ENCODE measurements around the gene FBXL13. TPM values are rescaled to one million over a fixed set of nuclear protein-coding genes. Genes with fewer than 3 reads are reported as not detected.

Gene FBXL13
- total RNA-seq, 1 experiment from 2014 or later: 0.43 TPM

DNA sequence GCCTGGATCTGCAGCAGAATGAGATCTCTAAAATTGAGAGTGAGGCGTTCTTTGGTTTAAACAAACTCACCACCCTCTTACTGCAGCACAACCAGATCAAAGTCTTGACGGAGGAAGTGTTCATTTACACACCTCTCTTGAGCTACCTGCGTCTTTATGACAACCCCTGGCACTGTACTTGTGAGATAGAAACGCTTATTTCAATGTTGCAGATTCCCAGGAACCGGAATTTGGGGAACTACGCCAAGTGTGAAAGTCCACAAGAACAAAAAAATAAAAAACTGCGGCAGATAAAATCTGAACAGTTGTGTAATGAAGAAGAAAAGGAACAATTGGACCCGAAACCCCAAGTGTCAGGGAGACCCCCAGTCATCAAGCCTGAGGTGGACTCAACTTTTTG, 140.4 kb downstream of the FBXL13 start:
- H3K4me3 ChIP-seq (ENCODE audit: low read depth, low read length): no peak overlapping the region
- Mint-ChIP-seq H3K4me1 (ENCODE audit: low read depth, unreplicated experiment) (no peaks in the 10 kb centered on the region), H3K4me3 (ENCODE audit: unreplicated experiment) (no peak overlapping the region), H3K36me3 (ENCODE audit: insufficient read depth, unreplicated experiment) (no peaks in the 10 kb centered on the region), H3K27ac (ENCODE audit: unreplicated experiment) (no peak overlapping the region), H3K9me3 (ENCODE audit: unreplicated experiment) (no peaks in the 10 kb centered on the region), H3K27me3 (ENCODE audit: insufficient read depth, unreplicated experiment) (no peaks in the 10 kb centered on the region)
- H3K4me1 ChIP-seq: no peaks in the 10 kb centered on the region
- intact Hi-C loops (cut with micrococcal nuclease; ENCODE audit: unreplicated experiment): no loop called here
- POLR2A ChIA-PET: no interaction called here
- H3K36me3 ChIP-seq (ENCODE audit: control insufficient read depth, insufficient read depth, low read length): no peaks in the 10 kb centered on the region
- TF ChIP-seq, protein P1, sequence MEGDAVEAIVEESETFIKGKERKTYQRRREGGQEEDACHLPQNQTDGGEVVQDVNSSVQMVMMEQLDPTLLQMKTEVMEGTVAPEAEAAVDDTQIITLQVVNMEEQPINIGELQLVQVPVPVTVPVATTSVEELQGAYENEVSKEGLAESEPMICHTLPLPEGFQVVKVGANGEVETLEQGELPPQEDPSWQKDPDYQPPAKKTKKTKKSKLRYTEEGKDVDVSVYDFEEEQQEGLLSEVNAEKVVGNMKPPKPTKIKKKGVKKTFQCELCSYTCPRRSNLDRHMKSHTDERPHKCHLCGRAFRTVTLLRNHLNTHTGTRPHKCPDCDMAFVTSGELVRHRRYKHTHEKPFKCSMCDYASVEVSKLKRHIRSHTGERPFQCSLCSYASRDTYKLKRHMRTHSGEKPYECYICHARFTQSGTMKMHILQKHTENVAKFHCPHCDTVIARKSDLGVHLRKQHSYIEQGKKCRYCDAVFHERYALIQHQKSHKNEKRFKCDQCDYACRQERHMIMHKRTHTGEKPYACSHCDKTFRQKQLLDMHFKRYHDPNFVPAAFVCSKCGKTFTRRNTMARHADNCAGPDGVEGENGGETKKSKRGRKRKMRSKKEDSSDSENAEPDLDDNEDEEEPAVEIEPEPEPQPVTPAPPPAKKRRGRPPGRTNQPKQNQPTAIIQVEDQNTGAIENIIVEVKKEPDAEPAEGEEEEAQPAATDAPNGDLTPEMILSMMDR (IDR thresholded peaks at IDR 0.05; ENCODE audit: insufficient read depth in 1 of 2, low read depth in 1 of 2, low read length in 1 of 2, severe bottlenecking in 1 of 2, unreplicated experiment in 1 of 2): no peak
- CTCF ChIA-PET: no interaction called here
- DNase-seq: no peak
- BruUV-seq (replicated peaks): no TSS peak
- no peaks in the 10 kb centered on the region for H3K27me3 ChIP-seq (replicated peaks; ENCODE audit: control insufficient read depth, insufficient read depth, low read length)
- H3K9me3 ChIP-seq: no peaks in the 10 kb centered on the region

DNA sequence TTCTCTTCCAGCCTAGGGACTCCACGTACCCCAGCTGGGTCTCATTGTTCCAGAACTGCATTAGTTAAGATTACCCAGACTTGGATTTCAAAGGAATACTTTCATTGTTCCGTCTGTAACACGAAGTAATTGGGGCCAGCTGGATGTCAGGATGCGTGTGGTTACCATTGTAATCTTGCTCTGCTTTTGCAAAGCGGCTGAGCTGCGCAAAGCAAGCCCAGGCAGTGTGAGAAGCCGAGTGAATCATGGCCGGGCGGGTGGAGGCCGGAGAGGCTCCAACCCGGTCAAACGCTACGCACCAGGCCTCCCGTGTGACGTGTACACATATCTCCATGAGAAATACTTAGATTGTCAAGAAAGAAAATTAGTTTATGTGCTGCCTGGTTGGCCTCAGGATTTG, 140.8 kb downstream of the FBXL13 start:
- POLR2A ChIA-PET: no interaction called here
- no peaks in the 10 kb centered on the region for H3K9me3 Mint-ChIP-seq (ENCODE audit: unreplicated experiment)
- peaks cover 4% of the 10 kb centered on the region; the same call in 1 of the 2 replicates for H3K4me1 ChIP-seq
- no peaks in the 10 kb centered on the region for H3K27me3 Mint-ChIP-seq (ENCODE audit: insufficient read depth, unreplicated experiment)
- H3K27ac Mint-ChIP-seq (ENCODE audit: unreplicated experiment): no peak overlapping the region
- no peaks in the 10 kb centered on the region for H3K27me3 ChIP-seq (replicated peaks; ENCODE audit: control insufficient read depth, insufficient read depth, low read length)
- H3K4me3 ChIP-seq (ENCODE audit: low read depth, low read length): no peak overlapping the region
- H3K4me3 Mint-ChIP-seq (ENCODE audit: unreplicated experiment): no peak overlapping the region
- H3K4me1 Mint-ChIP-seq (ENCODE audit: low read depth, unreplicated experiment): no peaks in the 10 kb centered on the region
- CTCF ChIA-PET: no interaction called here
- no peaks in the 10 kb centered on the region for H3K36me3 ChIP-seq (ENCODE audit: control insufficient read depth, insufficient read depth, low read length)
- no peak for DNase-seq
- no peaks in the 10 kb centered on the region for H3K36me3 Mint-ChIP-seq (ENCODE audit: insufficient read depth, unreplicated experiment)
- BruUV-seq (replicated peaks): no TSS peak
- H3K9me3 ChIP-seq: no peaks in the 10 kb centered on the region
- intact Hi-C loops (cut with micrococcal nuclease; ENCODE audit: unreplicated experiment): no loop called here
- TF ChIP-seq, protein P1 (IDR thresholded peaks at IDR 0.05; ENCODE audit: insufficient read depth in 1 of 2, low read depth in 1 of 2, low read length in 1 of 2, severe bottlenecking in 1 of 2, unreplicated experiment in 1 of 2): no peak

DNA sequence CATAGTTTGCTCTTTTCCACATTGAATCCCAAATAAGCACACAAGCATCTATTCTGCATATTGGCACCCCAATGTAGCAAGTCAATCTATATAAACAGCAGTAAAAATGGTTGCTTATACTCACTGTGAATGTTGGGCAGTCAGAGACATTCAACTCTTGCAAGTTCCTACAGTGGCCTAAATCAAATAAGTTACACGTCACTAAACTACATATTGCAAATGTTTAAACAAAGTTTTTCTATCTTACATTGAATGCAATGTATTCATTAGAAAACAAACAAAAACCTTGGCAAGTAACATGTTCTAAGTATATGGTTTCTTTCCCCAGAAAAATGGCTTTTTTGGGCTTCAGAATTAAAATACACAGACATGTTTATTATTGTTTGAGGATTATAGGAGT, 142.8 kb downstream of the FBXL13 start:
- peaks cover 24% of the 10 kb centered on the region for H3K4me1 ChIP-seq
- H3K27me3 Mint-ChIP-seq (ENCODE audit: insufficient read depth, unreplicated experiment): no peaks in the 10 kb centered on the region
- no peak overlapping the region for H3K27ac Mint-ChIP-seq (ENCODE audit: unreplicated experiment)
- ChIA-PET POLR2A (no interaction called here), CTCF (no interaction called here)
- no peaks in the 10 kb centered on the region for H3K36me3 ChIP-seq (ENCODE audit: control insufficient read depth, insufficient read depth, low read length)
- no peak overlapping the region for H3K4me3 ChIP-seq (ENCODE audit: low read depth, low read length)
- BruUV-seq (replicated peaks): no TSS peak
- H3K9me3 Mint-ChIP-seq (ENCODE audit: unreplicated experiment): no peaks in the 10 kb centered on the region
- TF ChIP-seq, protein P1 (IDR thresholded peaks at IDR 0.05; ENCODE audit: insufficient read depth in 1 of 2, low read depth in 1 of 2, low read length in 1 of 2, severe bottlenecking in 1 of 2, unreplicated experiment in 1 of 2): no peak
- no peak overlapping the region for H3K4me3 Mint-ChIP-seq (ENCODE audit: unreplicated experiment)
- no peaks in the 10 kb centered on the region for H3K27me3 ChIP-seq (replicated peaks; ENCODE audit: control insufficient read depth, insufficient read depth, low read length)
- intact Hi-C loops (cut with micrococcal nuclease; ENCODE audit: unreplicated experiment): no loop called here
- H3K9me3 ChIP-seq: no peaks in the 10 kb centered on the region
- DNase-seq: no peak
- H3K36me3 Mint-ChIP-seq (ENCODE audit: insufficient read depth, unreplicated experiment): no peaks in the 10 kb centered on the region
- peaks cover 12% of the 10 kb centered on the region for H3K4me1 Mint-ChIP-seq (ENCODE audit: low read depth, unreplicated experiment)

Data from Caco-2 (cell line).